GM18519 (cell line): ENCODE data around the gene PLIN5.

Experiments
- ATAC-seq: cut with Tn5 transposase; IDR thresholded peaks from one replicate; pipeline ENCODE4 v1.9.1; 2021; ENCODE audit warnings: mild to moderate bottlenecking, moderate library complexity; ENCODE audit not compliant: unreplicated experiment, low FRiP score

PLIN5 gene

DNA sequence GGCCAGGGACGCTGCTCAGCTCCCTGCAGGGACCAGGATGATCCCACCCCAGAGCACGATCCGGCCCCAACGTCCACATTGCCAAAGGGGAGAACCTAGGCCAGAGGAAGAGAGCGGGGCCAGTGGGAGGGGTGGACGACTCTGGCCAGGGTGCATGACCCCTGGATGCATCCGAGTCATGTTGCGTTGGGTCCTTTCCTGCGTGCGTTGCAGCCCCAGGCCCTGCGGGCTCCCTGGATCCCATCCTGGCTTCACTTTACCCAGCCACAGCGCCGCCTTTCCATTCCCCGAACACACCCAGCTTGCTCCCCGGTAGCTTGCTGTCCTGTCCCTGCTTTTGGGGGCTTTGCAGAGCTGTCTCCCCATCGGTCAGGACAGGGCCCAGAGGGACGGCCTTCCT lies 27.2 kb downstream of the PLIN5 start:
- ATAC-seq, result no peak

DNA sequence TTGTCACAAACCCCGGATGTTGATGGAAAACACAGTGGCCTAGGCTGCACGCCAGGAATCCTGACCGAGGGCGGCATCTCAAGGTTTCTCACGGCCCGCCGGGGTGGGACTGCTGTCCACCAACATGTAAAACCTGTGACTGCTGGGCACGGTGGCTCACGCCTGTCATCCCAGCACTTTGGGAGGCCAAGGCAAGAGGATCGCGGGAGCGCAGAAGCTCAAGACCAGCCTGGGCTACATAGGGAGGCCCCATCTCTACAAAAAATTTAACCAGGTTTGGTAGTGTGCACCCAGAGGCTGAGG lies 27.9 kb downstream of the PLIN5 start:
- no peak for ATAC-seq

- ATAC-seq, result no peak
Measured at GRCh38 chr19:4506449-4507149, 28.4 kb downstream of the PLIN5 start.

DNA sequence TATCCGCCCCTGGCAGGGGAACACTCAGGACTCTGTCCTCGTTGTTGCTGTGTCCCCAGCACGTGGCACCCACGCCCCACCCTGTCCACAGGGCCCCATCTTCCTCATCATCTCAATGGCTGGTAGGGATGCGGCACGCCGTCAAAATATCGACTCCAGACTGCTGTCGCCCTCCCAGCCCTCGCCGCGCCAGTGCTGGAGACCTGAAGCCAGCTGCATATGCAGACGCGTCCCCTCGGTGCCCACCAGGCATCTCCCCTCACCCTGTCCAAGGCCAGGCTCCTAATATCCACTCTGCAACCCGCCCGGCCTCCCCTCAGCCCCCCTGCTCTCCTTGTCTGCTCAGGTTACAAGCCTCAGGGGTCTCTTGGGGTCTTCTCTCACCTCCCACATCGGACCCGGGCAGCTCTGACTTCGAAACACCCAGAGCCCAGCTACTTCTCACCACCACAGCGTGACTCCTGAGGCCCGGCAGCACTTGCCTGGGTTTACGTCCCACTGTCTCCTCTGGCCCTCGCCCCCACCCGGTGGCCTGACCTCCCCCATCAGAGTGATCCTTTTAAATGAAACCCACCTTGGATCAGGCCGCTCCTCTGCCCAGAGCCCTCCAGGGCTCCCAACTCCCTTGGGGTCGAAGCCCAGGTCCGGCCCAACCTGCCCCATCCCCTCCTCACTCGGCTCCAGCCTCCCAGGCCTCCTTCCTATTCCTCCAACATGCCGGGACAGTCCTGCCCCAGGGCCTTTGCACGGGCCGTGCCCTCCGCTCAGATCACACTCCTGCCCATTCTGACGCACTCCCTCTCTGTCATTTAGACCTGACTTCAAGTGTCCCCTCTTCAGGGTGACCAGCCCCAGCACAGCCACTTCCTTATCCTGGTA lies 29.2 kb downstream of the PLIN5 start:
- ATAC-seq, result no peak

DNA sequence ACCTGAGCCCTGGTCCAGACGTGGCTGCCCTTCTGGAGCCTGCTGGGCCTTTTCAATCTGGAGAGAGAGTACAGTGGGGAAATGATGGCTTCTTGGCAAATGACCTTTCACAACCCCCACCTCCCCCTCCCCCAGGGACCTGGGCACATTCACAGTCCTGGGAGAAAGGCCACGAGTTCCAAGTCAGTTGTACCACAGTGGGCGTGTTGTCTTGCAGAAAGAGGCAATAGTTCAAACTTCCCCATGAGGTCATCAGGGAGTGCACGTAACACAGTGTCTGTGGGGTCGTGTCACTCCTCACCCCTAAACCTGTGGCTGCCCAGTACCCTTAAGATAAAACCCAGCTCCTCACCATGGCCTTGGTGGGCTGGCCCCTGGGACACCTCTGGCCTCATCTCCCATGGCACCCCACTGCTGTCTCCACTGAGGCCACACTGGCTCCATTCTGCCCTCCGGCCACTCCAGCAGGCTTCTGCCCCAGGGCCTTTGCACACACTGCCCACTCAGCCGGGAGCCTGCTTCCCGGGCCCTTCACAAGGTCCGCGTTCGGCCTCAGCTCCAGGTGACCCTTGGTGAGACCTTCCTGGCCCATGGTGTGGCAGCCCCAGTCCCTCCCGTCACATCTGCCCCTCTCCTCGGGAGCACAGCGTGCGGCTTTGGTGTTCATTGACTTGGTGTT lies 30.0 kb downstream of the PLIN5 start:
- ATAC-seq, result no peak

GRCh38 chr19:4504297-4504701 lies 30.7 kb downstream of the PLIN5 start:
- ATAC-seq, result no peak

- no peak for ATAC-seq
Measured at GRCh38 chr19:4503825-4504170, 31.2 kb downstream of the PLIN5 start.

- ATAC-seq, result no peak
Measured at GRCh38 chr19:4503132-4503824, 31.7 kb downstream of the PLIN5 start.

DNA sequence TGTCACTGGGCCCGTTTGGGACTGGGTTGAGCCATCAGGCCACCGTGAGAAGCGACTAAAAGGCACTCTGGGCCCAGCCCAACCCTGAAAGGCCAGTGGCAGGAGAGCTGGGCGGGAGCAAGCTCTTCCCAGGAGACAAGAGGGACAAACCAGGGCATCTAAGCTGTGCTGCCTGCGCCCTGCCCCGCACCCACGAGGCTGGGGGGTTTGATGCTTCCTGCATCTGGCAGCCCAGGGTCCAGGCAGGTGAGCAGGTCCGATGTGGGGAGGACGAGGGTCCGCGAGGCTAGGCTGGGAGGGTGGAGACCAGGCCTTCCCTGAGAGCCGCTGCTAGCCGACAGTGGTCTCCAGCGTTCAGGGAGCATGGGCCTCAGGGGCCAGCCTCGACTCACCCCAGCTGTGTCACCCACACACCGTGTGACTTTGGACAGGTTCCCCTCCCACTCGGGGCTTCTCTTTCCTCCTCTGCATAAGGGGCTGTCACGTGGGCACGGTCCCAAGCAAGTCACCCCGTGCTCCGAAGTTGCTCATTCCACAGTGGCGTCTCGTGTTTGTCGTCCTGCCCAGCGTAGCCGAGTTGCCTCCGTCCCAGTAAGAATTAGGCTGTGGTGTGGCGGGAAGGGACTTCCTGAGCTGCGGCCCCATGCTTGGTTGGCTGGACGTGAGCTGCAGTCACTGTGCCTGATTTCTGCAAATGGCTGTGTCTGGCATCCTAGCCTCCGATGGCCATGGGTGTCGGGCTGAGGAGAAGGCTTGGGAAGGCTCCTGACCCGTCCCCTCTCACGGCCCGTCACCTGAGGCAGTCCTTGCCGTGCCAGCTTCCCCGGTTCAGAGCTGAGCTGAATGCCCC lies 32.5 kb downstream of the PLIN5 start:
- no peak for ATAC-seq

- no peak for ATAC-seq
Measured at GRCh38 chr19:4501691-4502090, 33.3 kb downstream of the PLIN5 start.

- no peak for ATAC-seq
Measured at GRCh38 chr19:4500841-4501591, 34.0 kb downstream of the PLIN5 start.

DNA sequence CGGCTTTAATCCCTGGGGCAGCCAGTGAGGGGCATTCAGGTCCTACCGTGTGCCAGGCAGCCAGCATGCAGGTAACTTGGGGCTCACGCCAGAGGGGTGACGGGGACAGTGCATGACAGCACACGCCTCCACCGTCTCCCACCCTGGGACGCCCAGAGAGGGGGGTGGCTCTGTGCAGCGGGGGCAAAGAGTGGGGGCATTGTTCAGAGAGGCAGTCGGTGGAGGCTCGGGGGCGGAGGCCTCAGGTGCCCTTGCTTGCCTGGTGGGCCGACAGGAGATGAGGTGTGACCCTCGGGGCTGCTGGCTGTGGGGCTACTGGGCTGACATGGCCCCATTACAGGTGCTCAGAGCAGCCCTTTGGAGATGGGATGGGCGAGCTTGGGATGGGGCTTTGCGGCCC lies 35.2 kb downstream of the PLIN5 start:
- no peak for ATAC-seq

- no peak for ATAC-seq
Measured at GRCh38 chr19:4499318-4499717, 35.7 kb downstream of the PLIN5 start.

DNA sequence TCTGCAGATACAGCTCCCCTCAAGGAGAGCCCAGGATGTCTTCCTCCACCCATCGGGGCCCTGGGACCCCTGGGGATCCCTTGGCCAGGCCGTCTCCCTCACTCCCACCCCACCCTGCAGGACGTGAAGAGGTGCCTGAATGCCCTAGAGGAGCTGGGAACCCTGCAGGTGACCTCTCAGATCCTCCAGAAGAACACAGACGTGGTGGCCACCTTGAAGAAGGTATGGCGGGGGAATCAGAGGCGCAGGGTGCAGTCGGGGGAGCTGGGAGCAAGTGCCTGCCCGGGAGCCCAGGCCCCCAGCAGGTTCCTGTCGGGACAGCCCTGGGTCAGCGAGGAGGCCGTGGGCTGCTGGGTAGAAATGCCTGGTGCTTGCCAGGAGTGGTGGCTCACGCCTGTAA lies 36.3 kb downstream of the PLIN5 start:
- ATAC-seq, result no peak

DNA sequence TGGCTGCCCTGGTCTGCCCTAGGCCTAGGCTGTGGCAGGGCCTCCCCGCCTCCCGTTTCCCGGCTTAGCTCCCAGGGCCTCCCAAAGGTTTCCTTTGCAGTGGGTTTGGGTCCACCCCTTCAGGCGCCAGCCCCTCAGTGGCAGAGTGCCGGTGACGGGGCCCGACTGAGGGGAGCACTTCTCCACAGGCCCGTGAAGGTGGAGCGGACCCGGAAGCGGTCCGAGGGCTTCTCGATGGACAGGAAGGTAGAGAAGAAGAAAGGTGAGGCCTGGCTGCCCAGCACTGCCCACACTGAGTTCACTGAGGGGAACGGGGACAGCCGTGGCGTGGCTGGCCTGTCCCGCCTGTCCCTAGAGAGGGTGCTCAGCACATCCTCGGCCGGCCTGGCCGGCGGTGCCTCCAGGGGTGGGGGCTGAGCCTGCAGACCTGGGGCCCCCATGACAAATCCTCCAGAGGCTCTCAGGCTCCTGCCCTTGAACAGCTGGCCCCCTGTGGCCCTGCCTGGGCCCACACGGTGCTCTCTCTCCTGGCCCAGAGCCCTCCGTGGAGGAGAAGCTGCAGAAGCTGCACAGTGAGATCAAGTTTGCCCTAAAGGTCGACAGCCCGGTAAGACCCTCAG lies 37.1 kb downstream of the PLIN5 start:
- no peak for ATAC-seq

GRCh38 chr19:4496304-4496703 lies 38.7 kb downstream of the PLIN5 start:
- ATAC-seq, result no peak

DNA sequence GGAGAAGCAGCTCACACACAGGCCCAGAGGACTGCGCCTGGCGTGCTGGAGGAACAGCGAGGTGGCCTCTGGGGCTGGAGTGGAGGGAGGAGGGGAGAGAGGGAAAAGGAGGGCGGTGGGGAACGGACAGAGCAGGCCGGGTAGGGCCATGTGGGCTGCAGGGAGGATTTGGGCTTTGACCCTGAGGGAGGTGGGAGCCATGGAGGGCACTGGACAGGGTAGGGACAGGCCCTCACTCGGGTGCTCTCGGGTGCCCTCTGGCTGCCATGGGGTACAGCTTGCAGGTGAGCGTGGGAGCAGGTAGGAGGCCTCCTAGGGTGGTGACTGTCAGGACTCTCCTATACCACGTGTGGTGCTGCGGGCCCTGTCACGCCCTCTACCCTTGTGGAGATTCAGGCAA lies 39.6 kb downstream of the PLIN5 start:
- ATAC-seq, result no peak

GRCh38 chr19:4494691-4495064 lies 40.3 kb downstream of the PLIN5 start:
- no peak for ATAC-seq
